ENCODE measurements around the gene MRPL12.

DNA sequence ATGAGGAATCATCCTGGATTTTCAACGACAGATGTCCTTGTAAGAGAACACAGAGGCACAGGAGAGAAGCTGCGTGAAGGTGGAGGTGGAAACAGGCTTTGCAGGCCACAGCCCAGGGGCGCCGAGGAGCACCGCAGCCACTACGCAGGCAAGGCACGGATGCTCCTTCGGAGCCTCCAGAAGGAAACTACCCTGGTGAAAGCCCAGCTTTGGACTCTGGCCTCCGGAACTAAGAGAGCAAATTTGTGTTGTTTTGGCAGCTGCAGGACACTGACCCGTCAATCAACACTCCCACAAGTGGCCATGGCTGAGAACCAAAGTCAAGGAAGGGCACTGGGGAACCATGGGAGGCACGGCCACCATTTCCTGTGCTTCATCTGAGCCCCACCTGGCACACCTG lies 23.0 kb upstream of the MRPL12 start:
- TF ChIP-seq, protein P1, sequence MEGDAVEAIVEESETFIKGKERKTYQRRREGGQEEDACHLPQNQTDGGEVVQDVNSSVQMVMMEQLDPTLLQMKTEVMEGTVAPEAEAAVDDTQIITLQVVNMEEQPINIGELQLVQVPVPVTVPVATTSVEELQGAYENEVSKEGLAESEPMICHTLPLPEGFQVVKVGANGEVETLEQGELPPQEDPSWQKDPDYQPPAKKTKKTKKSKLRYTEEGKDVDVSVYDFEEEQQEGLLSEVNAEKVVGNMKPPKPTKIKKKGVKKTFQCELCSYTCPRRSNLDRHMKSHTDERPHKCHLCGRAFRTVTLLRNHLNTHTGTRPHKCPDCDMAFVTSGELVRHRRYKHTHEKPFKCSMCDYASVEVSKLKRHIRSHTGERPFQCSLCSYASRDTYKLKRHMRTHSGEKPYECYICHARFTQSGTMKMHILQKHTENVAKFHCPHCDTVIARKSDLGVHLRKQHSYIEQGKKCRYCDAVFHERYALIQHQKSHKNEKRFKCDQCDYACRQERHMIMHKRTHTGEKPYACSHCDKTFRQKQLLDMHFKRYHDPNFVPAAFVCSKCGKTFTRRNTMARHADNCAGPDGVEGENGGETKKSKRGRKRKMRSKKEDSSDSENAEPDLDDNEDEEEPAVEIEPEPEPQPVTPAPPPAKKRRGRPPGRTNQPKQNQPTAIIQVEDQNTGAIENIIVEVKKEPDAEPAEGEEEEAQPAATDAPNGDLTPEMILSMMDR (IDR thresholded peaks at IDR 0.05) = no peak
- no peak for TF ChIP-seq POLR2AphosphoS5 (IDR thresholded peaks at IDR 0.05; ENCODE audit: low read depth, low read length)
